ENCODE data around the gene SPDYE6.
A peak's percentile ranks its signal among the peaks of the same experiment; 100 is the strongest.
"Not testable (repeated sequence)": the region's sequence is repeated elsewhere in the genome, so short reads cannot be mapped to it uniquely, and the experiment has no call there.

The SPDYE6 gene

DNA sequence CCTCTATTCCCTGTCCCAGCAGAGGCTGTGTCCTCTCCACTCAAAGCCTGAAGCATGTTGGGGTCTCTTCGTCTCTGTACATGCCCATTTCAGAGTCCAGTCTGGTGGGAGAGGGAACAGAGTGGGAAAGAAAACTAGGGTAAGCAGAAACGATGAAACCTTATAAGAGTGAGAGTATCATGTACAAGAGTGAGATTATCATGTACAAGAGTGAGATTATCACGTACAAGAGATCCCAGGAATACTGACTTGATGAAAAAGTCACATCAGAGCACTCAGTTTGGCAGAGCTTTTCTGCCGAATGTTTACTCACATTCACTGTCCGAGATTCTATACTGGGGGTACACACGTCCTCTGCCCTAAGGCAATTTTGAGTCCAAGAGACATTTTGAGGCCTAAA is at the start of gene SPDYE6:
Gene SPDYE6, minus strand, starts transcription at position 101 of the 400 bp plus-strand sequence. CDS start 421 bp downstream, outside the sequence.
- DNase-seq = not testable (repeated sequence)

GRCh38 chr7:102404862-102405188 is 48.6 kb upstream of the SPDYE6 start:
- not testable (repeated sequence) for DNase-seq

- peak; percentile 41 for DNase-seq
Measured at GRCh38 chr7:102404005-102404861, 48.0 kb upstream of the SPDYE6 start.

GRCh38 chr7:102403563-102403962 is 47.3 kb upstream of the SPDYE6 start:
- no peak for DNase-seq

GRCh38 chr7:102400360-102400759 is 44.1 kb upstream of the SPDYE6 start:
- no peak for DNase-seq

GRCh38 chr7:102398543-102398942 is 42.3 kb upstream of the SPDYE6 start:
- no peak for DNase-seq

DNA sequence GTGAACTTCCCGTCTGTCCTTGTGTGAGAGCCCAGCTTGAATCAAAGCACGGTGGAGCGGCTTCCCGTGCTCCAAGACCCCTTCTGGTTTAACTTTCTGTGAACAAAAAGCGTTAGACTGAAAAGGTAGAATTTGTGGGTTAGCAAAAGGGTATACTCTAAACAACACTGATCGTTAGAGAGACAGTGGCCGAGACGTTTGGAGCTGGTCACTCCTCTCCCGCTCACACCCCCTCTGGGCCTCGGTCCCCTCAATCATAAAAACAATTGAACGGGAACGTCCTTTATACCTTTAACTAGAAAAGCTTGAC is 40.4 kb upstream of the SPDYE6 start:
- DNase-seq = no peak

GRCh38 chr7:102395873-102396709 is 39.8 kb upstream of the SPDYE6 start, which contains the start of gene PRKRIP1:
Gene PRKRIP1, plus strand, starts transcription at chr7:102396363. Its CDS starts 49 bp downstream, at chr7:102396412.
- peak; percentile 79 for DNase-seq

GRCh38 chr7:102395592-102395872 is 39.3 kb upstream of the SPDYE6 start:
- DNase-seq = no peak

DNA sequence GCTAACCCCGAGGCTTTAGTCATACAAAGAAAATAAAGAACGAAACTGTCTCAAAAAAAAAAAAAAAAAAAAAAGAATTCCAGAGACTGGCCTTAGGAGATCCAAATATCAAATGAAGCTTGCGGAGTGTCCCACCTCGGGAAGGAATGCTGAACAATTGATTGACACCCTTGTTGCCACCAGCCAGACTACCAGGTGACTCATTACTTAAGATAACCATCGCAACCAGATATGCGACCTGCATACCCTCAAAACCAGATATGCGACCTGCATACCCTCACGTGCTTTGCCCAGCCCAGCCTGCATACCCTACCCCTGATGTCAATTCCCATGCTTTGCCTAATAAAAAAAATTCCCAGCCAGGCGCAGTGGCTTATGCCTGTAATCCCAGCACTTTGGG is 37.2 kb upstream of the SPDYE6 start:
- DNase-seq = no peak

DNA sequence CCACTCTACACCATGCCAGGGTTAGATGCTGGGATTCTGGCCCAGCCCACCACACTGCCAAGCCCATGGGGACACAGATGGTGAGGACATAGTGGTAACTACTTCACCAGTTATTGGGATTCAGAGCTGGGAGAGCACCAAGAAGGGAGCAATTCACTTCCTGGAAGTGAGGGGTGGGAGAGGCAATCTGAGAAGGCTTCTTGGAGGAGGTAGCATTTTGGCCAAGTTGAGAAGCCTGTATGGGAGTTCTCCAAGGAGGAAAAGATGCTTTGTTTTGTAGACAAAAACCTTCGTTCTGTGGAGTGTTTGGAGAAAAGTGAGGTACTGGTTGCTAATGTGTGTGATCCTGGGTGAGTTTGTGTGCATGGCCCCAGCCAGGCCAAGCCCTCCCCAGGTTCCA is 36.1 kb upstream of the SPDYE6 start:
- no peak for DNase-seq

- peak; percentile 75 for DNase-seq
Measured at GRCh38 chr7:102390697-102391484, 34.6 kb upstream of the SPDYE6 start.

DNA sequence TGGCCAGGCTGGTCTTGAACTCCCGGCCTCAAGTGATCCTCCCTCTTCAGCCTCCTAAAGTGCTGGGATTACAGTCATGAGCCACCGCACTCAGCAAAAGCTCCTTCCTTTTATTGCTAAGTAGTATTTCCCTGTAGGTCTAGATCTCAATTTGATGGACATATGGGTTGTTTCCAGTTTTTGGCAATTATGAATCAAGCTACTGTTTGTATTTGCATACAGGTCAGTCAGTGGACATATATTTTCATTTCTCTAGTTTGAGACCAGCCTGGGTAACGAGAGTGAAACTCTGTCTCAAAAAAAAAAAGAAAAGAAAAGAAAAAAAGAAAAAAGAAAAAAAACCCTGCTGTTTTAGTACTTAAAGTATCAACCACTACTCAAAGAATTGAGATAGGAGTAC is 33.6 kb upstream of the SPDYE6 start:
- no peak for DNase-seq

DNA sequence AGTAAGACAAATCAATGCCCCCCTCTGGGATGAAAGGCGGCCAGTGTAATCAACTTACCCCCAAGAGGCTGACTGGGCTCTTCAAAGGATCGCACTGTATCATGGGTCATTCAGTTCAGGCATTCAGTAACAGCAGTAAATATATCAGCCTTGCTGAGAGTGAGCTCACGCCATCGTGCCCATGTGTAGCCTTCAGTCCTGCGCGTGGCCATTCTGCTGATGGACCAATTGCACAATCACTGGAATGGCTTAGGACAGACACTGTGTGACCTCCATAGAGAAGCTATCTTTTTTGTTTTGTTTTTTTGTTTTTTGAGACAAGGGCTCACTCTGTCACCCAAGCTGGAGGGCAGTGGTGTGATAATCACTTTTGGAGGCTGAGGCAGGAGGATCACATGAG is 30.8 kb upstream of the SPDYE6 start:
- DNase-seq = no peak

GRCh38 chr7:102381696-102382425 is 25.6 kb upstream of the SPDYE6 start:
- DNase-seq = not testable (repeated sequence)

DNA sequence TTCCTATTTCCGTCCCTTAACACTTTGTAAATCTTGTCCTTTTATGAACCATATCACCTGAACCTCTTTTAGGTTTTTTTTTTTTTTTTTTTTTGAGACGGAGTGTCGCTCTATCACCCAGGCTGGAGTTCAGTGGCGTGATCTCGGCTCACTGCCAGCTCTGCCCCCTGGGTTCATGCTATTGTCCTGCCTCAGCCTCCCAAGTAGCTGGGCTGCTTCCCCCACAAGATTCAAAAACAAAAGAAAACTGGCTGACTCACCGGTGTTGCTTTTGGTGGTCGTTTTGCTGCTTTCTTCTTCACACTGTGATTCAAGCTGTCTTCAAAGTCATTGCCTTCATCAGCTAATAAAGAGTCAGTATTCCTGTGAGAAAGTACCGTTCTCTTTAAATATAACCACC is 24.6 kb upstream of the SPDYE6 start:
- DNase-seq = not testable (repeated sequence)

- no peak for DNase-seq
Measured at GRCh38 chr7:102376964-102377466, 20.8 kb upstream of the SPDYE6 start.

GRCh38 chr7:102372796-102373195 is 16.6 kb upstream of the SPDYE6 start:
- DNase-seq = not testable (repeated sequence)

DNA sequence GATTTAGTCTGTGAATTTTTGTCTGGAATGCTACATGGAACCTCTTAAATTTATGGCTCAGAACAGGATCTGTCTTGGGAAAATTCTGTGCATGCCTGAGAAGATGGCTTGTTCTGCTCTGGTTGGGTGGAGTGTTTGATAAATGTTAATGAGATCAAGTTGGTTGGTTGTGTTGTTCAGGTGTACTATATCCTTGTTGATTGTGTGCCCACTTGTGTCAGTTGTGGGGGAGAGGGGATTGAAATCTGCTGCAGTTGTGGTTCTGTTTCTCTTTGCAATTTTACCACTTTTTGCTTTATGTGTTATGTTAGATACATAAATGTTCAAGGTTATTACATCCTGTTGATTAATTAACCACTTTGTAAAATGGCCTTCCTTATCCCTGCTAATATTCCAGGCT is 13.8 kb upstream of the SPDYE6 start:
- not testable (repeated sequence) for DNase-seq

DNA sequence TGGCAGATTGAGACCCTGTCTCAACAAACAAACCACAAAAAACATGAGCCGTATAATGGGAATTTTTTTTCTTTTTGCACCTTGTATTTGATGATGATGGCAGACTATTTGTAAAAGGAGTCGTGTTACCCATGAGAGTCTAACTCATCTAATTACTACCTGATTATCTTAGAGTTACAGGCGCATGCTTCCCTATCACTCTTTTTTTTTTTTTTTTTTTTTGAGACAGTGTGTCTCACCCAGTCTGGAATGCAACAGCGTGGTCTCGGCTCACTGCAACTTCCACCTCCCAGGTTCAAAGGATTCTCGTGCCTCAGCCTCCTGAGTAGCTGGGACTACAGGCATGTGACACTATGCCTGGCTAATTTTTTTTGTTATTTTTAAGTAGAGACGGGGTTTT is 9.1 kb upstream of the SPDYE6 start:
- not testable (repeated sequence) for DNase-seq

- not testable (repeated sequence) for DNase-seq
Measured at GRCh38 chr7:102364394-102364886, 8.2 kb upstream of the SPDYE6 start.

Data from activated T-cell treated with anti-CD3 and anti-CD28 coated beads, Interleukin-2, amount 50 U/mL, for 1 hour (primary cell).